DMS 273 treated with DMSO at 0.1 percent for 48 hours (cell line): ENCODE measurements around the gene DOP1A.
"Not testable (repeated sequence)": the region's sequence is repeated elsewhere in the genome, so short reads cannot be mapped to it uniquely, and the experiment has no call there.

Experiments
- DNase-seq: peaks from one replicate; lab custom pipeline; 2025; lab: John Stamatoyannopoulos, UW

The DOP1A gene

GRCh38 chr6:83153883-83154521 lies 86.5 kb downstream of the DOP1A start:
- DNase-seq, result peak; percentile 5

- DNase-seq, result no peak
These were observed 88.3 kb downstream of the DOP1A start for GRCh38 chr6:83155794-83156193.

- no peak for DNase-seq
These were observed 92.7 kb downstream of the DOP1A start for GRCh38 chr6:83160167-83160566.

GRCh38 chr6:83167726-83168278 lies 100.3 kb downstream of the DOP1A start:
- no peak for DNase-seq

GRCh38 chr6:83168556-83168955 lies 101.1 kb downstream of the DOP1A start:
- DNase-seq, result no peak

- no peak for DNase-seq
These were observed 101.6 kb downstream of the DOP1A start for GRCh38 chr6:83169106-83169505.

- DNase-seq, result no peak
These were observed 102.0 kb downstream of the DOP1A start for GRCh38 chr6:83169511-83169910.

- no peak for DNase-seq
These were observed 108.8 kb downstream of the DOP1A start for GRCh38 chr6:83176246-83176645.

- no peak for DNase-seq
These were observed 113.0 kb downstream of the DOP1A start for GRCh38 chr6:83180426-83180950.

- DNase-seq, result no peak
These were observed 114.6 kb downstream of the DOP1A start for GRCh38 chr6:83182114-83182513.

- no peak for DNase-seq
These were observed 115.8 kb downstream of the DOP1A start for GRCh38 chr6:83183082-83183828.

GRCh38 chr6:83185096-83185495 lies 117.6 kb downstream of the DOP1A start:
- no peak for DNase-seq

- no peak for DNase-seq
These were observed 121.0 kb downstream of the DOP1A start for GRCh38 chr6:83188501-83188900.

- no peak for DNase-seq
These were observed 123.2 kb downstream of the DOP1A start for GRCh38 chr6:83190626-83191025.

- not testable (repeated sequence) for DNase-seq
These were observed 124.5 kb downstream of the DOP1A start for GRCh38 chr6:83191974-83192373.

GRCh38 chr6:83192456-83192855 lies 125.0 kb downstream of the DOP1A start:
- no peak for DNase-seq

- peak; percentile 60 for DNase-seq
These were observed 125.6 kb downstream of the DOP1A start, which contains the start of the genes PGM3 and RWDD2A for GRCh38 chr6:83192871-83193746. PGM3 (minus strand) TSS chr6:83193265; CDS start chr6:83191012, 2,253 bp downstream. RWDD2A (plus strand) TSS chr6:83193357; CDS start chr6:83194452, 1,095 bp downstream.

- DNase-seq, result no peak
These were observed 126.5 kb downstream of the DOP1A start for GRCh38 chr6:83193747-83194566.

- no peak for DNase-seq
These were observed 131.2 kb downstream of the DOP1A start for GRCh38 chr6:83198486-83199172.

GRCh38 chr6:83199173-83199862 lies 131.8 kb downstream of the DOP1A start:
- DNase-seq, result no peak
